Body of pancreas (tissue), 4 donors: ENCODE data around the gene CLDN1.

Experiments
- POLR2A ChIP-seq, 3 donors: fragments of 450-650 bp; IDR thresholded peaks; one replicate each; pipeline ENCODE4 v1.6.1; 2016; ENCODE audit warnings: antibody characterized with exemption in 3 of 3, mild to moderate bottlenecking in 2 of 3
- TF ChIP-seq, protein P1 (sequence below), 7 experiments: fragments of 450-650 bp in 4 of 7; fragments of 200-600 bp in 3 of 7; sonication (generic) in 3 of 7; IDR thresholded peaks; one replicate each; pipeline ENCODE4 v1.5.1; 2016 to 2019; ENCODE audit warnings: antibody characterized with exemption in 7 of 7

DNA sequence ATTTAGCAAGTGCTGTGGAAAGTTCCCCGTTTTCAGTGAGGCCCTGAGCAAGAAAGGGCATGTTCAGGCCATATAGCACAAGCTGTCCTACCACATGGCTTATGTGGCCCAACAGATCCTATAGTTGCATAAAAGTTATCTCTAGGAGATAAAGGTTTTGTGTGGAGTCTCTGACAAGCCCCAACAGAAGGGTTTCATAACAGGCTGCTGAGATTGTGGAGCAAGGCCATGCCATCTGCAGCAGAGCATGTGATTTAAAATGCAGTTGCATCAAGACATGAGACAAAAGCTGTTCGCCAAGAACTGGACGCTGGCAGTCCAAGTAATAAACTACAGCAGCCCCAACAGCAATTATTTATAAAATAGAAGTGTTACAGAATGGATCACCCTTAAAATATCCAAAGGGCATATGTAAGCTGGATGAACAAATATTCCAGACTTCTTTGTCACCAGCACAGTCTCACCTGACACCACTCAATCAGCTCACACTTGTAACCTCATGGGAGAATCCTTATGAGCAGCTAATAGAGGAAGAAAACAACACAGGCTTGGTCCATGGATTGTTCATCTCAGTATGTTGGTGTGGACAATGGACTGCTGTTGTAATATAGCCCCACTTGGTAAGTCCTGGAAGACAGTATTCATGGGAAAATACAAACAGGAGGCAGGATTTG is 14.4 kb upstream of the CLDN1 start:
- TF ChIP-seq, protein P1, sequence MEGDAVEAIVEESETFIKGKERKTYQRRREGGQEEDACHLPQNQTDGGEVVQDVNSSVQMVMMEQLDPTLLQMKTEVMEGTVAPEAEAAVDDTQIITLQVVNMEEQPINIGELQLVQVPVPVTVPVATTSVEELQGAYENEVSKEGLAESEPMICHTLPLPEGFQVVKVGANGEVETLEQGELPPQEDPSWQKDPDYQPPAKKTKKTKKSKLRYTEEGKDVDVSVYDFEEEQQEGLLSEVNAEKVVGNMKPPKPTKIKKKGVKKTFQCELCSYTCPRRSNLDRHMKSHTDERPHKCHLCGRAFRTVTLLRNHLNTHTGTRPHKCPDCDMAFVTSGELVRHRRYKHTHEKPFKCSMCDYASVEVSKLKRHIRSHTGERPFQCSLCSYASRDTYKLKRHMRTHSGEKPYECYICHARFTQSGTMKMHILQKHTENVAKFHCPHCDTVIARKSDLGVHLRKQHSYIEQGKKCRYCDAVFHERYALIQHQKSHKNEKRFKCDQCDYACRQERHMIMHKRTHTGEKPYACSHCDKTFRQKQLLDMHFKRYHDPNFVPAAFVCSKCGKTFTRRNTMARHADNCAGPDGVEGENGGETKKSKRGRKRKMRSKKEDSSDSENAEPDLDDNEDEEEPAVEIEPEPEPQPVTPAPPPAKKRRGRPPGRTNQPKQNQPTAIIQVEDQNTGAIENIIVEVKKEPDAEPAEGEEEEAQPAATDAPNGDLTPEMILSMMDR (IDR thresholded peaks at IDR 0.05): no peak
- no peak for TF ChIP-seq POLR2A (IDR thresholded peaks at IDR 0.05)
